ENCODE measurements around the gene RUVBL2. TPM values are rescaled to one million over a fixed set of nuclear protein-coding genes. Genes with fewer than 3 reads are reported as not detected.

Gene RUVBL2
- polyA plus RNA-seq, 3 donors: 40.1 to 44.4 (median 41.9) TPM

GRCh38 chr19:49057636-49058234, 64.0 kb downstream of the RUVBL2 start, which contains the start of gene CGB7:
TSS of gene CGB7 (minus strand) at chr19:49057749. CDS start at chr19:49055375, 2,374 bp downstream.
- peaks cover 23 to 69% of the 10 kb centered on the region in 2 donors for H3K27me3 ChIP-seq (ENCODE audit: control insufficient read depth in 2 of 2, insufficient read depth in 2 of 2, low read length in 2 of 2)
- Mint-ChIP-seq H3K27ac (peak within 1 kb of the TSS in 4 of 7 donors; percentile 7 to 36 (median 20)), H3K9me3 (peaks cover 2 to 30% (median 22%) of the 10 kb centered on the region in 7 donors), H3K27me3 (ENCODE audit: low read depth in 3 of 3) (peaks cover 74 to 88% (median 75%) of the 10 kb centered on the region in 3 donors), H3K4me3 (peak within 1 kb of the TSS; percentile 82 to 89), H3K4me1 (peaks cover 28% of the 10 kb centered on the region), H3K36me3 (peaks cover 4 to 8% of the 10 kb centered on the region in 2 donors)
- TF ChIP-seq CTCF (IDR thresholded peaks at IDR 0.05): no peak
- intact Hi-C loops (cut with micrococcal nuclease): no loop called here
- no peaks in the 10 kb centered on the region for H3K79me2 ChIP-seq (ENCODE audit: insufficient read depth, low read length)
- H3K27ac ChIP-seq (ENCODE audit: low read depth in 1 of 2, low read length in 2 of 2): no peak within 1 kb of the TSS
- H2AFZ ChIP-seq (ENCODE audit: insufficient read depth, low read depth, low read length, poor library complexity, severe bottlenecking): peak within 1 kb of the TSS; percentile 79
- WGBS (ENCODE audit: insufficient coverage): 1% methylated on average over 28 of the region's 38 CpGs
- H4K20me1 ChIP-seq (ENCODE audit: insufficient read depth, low read length): no peaks in the 10 kb centered on the region
- peaks cover 0 to 9% of the 10 kb centered on the region in 2 donors for H3K9me3 ChIP-seq (replicated peaks in 1 of 2; ENCODE audit: control insufficient read depth in 1 of 2, insufficient read depth in 1 of 2, low read length in 2 of 2)
- peak within 1 kb of the TSS; percentile 76 for H3K4me2 ChIP-seq (replicated peaks; ENCODE audit: extremely low read depth, low read length, poor library complexity, severe bottlenecking)
- H3K4me1 ChIP-seq (ENCODE audit: control insufficient read depth in 1 of 2, insufficient read depth in 2 of 2, low read length in 2 of 2): peaks cover 23 to 24% of the 10 kb centered on the region in 2 donors
- no peaks in the 10 kb centered on the region for H3K36me3 ChIP-seq (replicated peaks in 1 of 2; ENCODE audit: control insufficient read depth in 1 of 2, insufficient read depth in 2 of 2, low read length in 2 of 2)
- H3K9ac ChIP-seq (ENCODE audit: insufficient read depth, low read length, poor library complexity, severe bottlenecking): peak within 1 kb of the TSS; percentile 11
- H3K4me3 ChIP-seq (replicated peaks in 1 of 3; ENCODE audit: low read depth in 2 of 3, low read length in 3 of 3): peak within 1 kb of the TSS; percentile 14 to 72 (median 43)
- peak; percentile 19 to 27 (median 24) for DNase-seq

- Histone ChIP-seq H3K9me3 (replicated peaks in 1 of 2; ENCODE audit: control insufficient read depth in 1 of 2, insufficient read depth in 1 of 2, low read length in 2 of 2) (peaks cover 0 to 9% of the 10 kb centered on the region in 2 donors), H3K4me3 (replicated peaks in 1 of 3; ENCODE audit: low read depth in 2 of 3, low read length in 3 of 3) (no peak overlapping the region), H3K9ac (ENCODE audit: insufficient read depth, low read length, poor library complexity, severe bottlenecking) (no peak overlapping the region), H3K79me2 (ENCODE audit: insufficient read depth, low read length) (no peaks in the 10 kb centered on the region), H3K4me1 (ENCODE audit: control insufficient read depth in 1 of 2, insufficient read depth in 2 of 2, low read length in 2 of 2) (peaks cover 23 to 24% of the 10 kb centered on the region in 2 donors), H3K27me3 (ENCODE audit: control insufficient read depth in 2 of 2, insufficient read depth in 2 of 2, low read length in 2 of 2) (peaks cover 23 to 76% of the 10 kb centered on the region in 2 donors), H3K4me2 (replicated peaks; ENCODE audit: extremely low read depth, low read length, poor library complexity, severe bottlenecking) (no peak overlapping the region), H3K27ac (ENCODE audit: low read depth in 1 of 2, low read length in 2 of 2) (no peak overlapping the region), H2AFZ (ENCODE audit: insufficient read depth, low read depth, low read length, poor library complexity, severe bottlenecking) (no peak overlapping the region), H4K20me1 (ENCODE audit: insufficient read depth, low read length) (no peaks in the 10 kb centered on the region), H3K36me3 (replicated peaks in 1 of 2; ENCODE audit: control insufficient read depth in 1 of 2, insufficient read depth in 2 of 2, low read length in 2 of 2) (no peaks in the 10 kb centered on the region)
- DNase-seq: no peak
- Mint-ChIP-seq H3K9me3 (peaks cover 2 to 30% (median 21%) of the 10 kb centered on the region in 7 donors), H3K27ac (peak overlapping the region in 1 of 7 donors; percentile 33), H3K4me3 (peak overlapping the region in 1 of 2 donors; percentile 89), H3K4me1 (peaks cover 28% of the 10 kb centered on the region), H3K36me3 (peaks cover 4 to 8% of the 10 kb centered on the region in 2 donors), H3K27me3 (ENCODE audit: low read depth in 3 of 3) (peaks cover 82 to 92% (median 83%) of the 10 kb centered on the region in 3 donors)
- no peak for TF ChIP-seq CTCF (IDR thresholded peaks at IDR 0.05)
- intact Hi-C loops (cut with micrococcal nuclease): no loop called here
- WGBS (ENCODE audit: insufficient coverage): 62% methylated on average over 5 of the region's 10 CpGs
These were observed 64.9 kb downstream of the RUVBL2 start for GRCh38 chr19:49058562-49058961.
